ENCODE measurements around the gene TIE1.

Gene TIE1

GRCh38 chr1:43293896-43294760 lies 6.7 kb upstream of the TIE1 start:
- DNase-seq, result no peak

- no peak for DNase-seq
Observed at GRCh38 chr1:43294761-43295160, 6.0 kb upstream of the TIE1 start.

- no peak for DNase-seq
Observed at GRCh38 chr1:43296207-43296606, 4.6 kb upstream of the TIE1 start.

GRCh38 chr1:43298055-43298454 lies 2.7 kb upstream of the TIE1 start:
- no peak for DNase-seq

GRCh38 chr1:43299101-43299500 lies 1.7 kb upstream of the TIE1 start:
- no peak for DNase-seq

- no peak for DNase-seq
Observed at GRCh38 chr1:43302201-43302600, 1.4 kb downstream of the TIE1 start.

- no peak for DNase-seq
Observed at GRCh38 chr1:43302721-43303470, 2.1 kb downstream of the TIE1 start.

GRCh38 chr1:43303471-43304313 lies 2.9 kb downstream of the TIE1 start:
- DNase-seq, result no peak

- no peak for DNase-seq
Observed at GRCh38 chr1:43304314-43304681, 3.5 kb downstream of the TIE1 start.

- no peak for DNase-seq
Observed at GRCh38 chr1:43304771-43305300, 4.1 kb downstream of the TIE1 start.

- no peak for DNase-seq
Observed at GRCh38 chr1:43305461-43305860, 4.7 kb downstream of the TIE1 start.

GRCh38 chr1:43305926-43306687 lies 5.3 kb downstream of the TIE1 start:
- no peak for DNase-seq

- DNase-seq, result no peak
Observed at GRCh38 chr1:43306688-43307457, 6.1 kb downstream of the TIE1 start.

GRCh38 chr1:43307458-43308158 lies 6.8 kb downstream of the TIE1 start:
- DNase-seq, result no peak

GRCh38 chr1:43308635-43309404 lies 8.0 kb downstream of the TIE1 start:
- no peak for DNase-seq

- no peak for DNase-seq
Observed at GRCh38 chr1:43309405-43310025, 8.7 kb downstream of the TIE1 start.

GRCh38 chr1:43311521-43311920 lies 10.7 kb downstream of the TIE1 start:
- no peak for DNase-seq

- no peak for DNase-seq
Observed at GRCh38 chr1:43312212-43312623, 11.4 kb downstream of the TIE1 start.

Data from activated gamma-delta T cell treated with Interleukin-2 at 50 U/mL for 16 hours (primary cell).